ENCODE results near the gene BBS12. TPM values are rescaled to one million over a fixed set of nuclear protein-coding genes. Genes with fewer than 3 reads are reported as not detected.
A peak's percentile ranks its signal among the peaks of the same experiment; 100 is the strongest.

The BBS12 gene
- total and polyA plus RNA-seq, 4 donors = 1.6 to 6.7 (median 3.1) TPM

DNA sequence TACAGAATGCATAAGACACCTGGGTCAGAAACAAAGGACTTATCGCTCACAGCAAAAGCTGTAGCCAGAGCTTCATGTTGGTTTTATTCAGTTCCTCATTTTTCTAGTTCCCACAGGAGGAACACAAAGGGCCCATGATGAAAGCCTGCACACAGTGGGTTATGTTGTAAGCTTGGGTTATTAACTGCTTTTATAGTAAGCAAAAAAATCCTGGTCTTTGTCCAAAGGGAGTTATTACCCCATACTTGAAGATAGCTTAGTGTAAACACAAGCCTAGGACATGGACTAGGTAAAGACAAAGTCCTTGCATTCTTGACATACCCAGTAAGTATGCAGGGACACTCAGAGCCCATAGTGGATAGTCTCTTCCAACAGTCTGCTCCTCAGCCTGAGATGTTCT lies 11.7 kb downstream of the BBS12 start:
- ATAC-seq (ENCODE audit: insufficient read depth, low FRiP score) (peak; percentile 38), DNase-seq (peak in 1 of 3 donors; percentile 13)
- no peak for TF ChIP-seq CTCF (IDR thresholded peaks at IDR 0.05; ENCODE audit: control extremely low read depth, extremely low read depth)
- no peaks in the 10 kb centered on the region for H3K27me3 ChIP-seq (ENCODE audit: control insufficient read depth in 3 of 3, insufficient read depth in 3 of 3, low read length in 2 of 3)
- H3K9ac ChIP-seq (ENCODE audit: insufficient read depth in 1 of 2, low read length in 2 of 2) = no peak overlapping the region
- peaks cover 5 to 23% (median 8%) of the 10 kb centered on the region in 4 donors for H3K36me3 ChIP-seq (ENCODE audit: control insufficient read depth in 4 of 4, insufficient read depth in 4 of 4, low read length in 4 of 4)
- no peaks in the 10 kb centered on the region for H3K9me3 ChIP-seq (ENCODE audit: control insufficient read depth in 4 of 4, insufficient read depth in 3 of 4, low read length in 3 of 4)
- no peaks in the 10 kb centered on the region for H3K4me1 ChIP-seq (ENCODE audit: control insufficient read depth in 5 of 5, insufficient read depth in 5 of 5, low read length in 5 of 5)
- 17 to 68% methylated on average over 1 of the region's 1 CpG for WGBS, 2 donors
- no peak overlapping the region for H3K27ac ChIP-seq (ENCODE audit: low read depth in 1 of 2, low read length in 1 of 2)
- no peak overlapping the region for H3K4me3 ChIP-seq

DNA sequence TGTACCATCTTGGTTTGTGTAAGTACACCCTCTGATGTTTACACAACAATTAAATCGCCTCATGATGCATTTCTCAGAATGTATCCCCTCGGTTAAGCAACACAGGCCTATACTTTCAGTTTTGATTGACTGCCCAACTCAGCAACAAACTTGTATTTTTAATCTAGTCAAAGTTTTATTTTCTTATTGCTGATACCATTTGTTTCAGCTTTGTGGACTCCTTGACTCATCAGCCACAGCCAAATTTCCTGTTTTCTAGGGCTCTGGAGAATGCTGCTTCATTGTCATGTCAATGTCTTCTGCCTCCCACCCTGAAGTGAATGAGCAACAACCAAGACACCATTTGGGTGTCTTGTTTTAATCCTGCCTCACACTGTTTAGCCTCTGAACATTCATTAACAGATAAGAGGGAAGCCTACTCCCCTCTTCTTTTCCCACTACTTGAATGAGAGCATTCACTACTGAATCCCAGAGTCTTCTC lies 14.0 kb downstream of the BBS12 start:
- Histone ChIP-seq H3K27ac (ENCODE audit: low read depth in 1 of 2, low read length in 1 of 2) (no peak overlapping the region), H3K4me3 (no peak overlapping the region), H3K9ac (ENCODE audit: insufficient read depth in 1 of 2, low read length in 2 of 2) (no peak overlapping the region), H3K9me3 (ENCODE audit: control insufficient read depth in 4 of 4, insufficient read depth in 3 of 4, low read length in 3 of 4) (no peaks in the 10 kb centered on the region), H3K36me3 (ENCODE audit: control insufficient read depth in 4 of 4, insufficient read depth in 4 of 4, low read length in 4 of 4) (peaks cover 5 to 22% (median 8%) of the 10 kb centered on the region in 4 donors), H3K4me1 (ENCODE audit: control insufficient read depth in 5 of 5, insufficient read depth in 5 of 5, low read length in 5 of 5) (no peaks in the 10 kb centered on the region), H3K27me3 (ENCODE audit: control insufficient read depth in 3 of 3, insufficient read depth in 3 of 3, low read length in 2 of 3) (no peaks in the 10 kb centered on the region)
- 72 to 77% methylated on average over 2 of the region's 2 CpGs for WGBS, 2 donors
- no peak for TF ChIP-seq CTCF (IDR thresholded peaks at IDR 0.05; ENCODE audit: control extremely low read depth, extremely low read depth)
- DNase-seq = no peak
- ATAC-seq (ENCODE audit: insufficient read depth, low FRiP score) = no peak

- Histone ChIP-seq H3K36me3 (ENCODE audit: control insufficient read depth in 4 of 4, insufficient read depth in 4 of 4, low read length in 4 of 4) (peaks cover 5 to 17% (median 5%) of the 10 kb centered on the region in 4 donors), H3K27ac (ENCODE audit: low read depth in 1 of 2, low read length in 1 of 2) (no peak overlapping the region), H3K27me3 (ENCODE audit: control insufficient read depth in 3 of 3, insufficient read depth in 3 of 3, low read length in 2 of 3) (no peaks in the 10 kb centered on the region), H3K4me1 (ENCODE audit: control insufficient read depth in 5 of 5, insufficient read depth in 5 of 5, low read length in 5 of 5) (no peaks in the 10 kb centered on the region), H3K4me3 (no peak overlapping the region), H3K9me3 (ENCODE audit: control insufficient read depth in 4 of 4, insufficient read depth in 3 of 4, low read length in 3 of 4) (no peaks in the 10 kb centered on the region), H3K9ac (ENCODE audit: insufficient read depth in 1 of 2, low read length in 2 of 2) (no peak overlapping the region)
- TF ChIP-seq CTCF (IDR thresholded peaks at IDR 0.05; ENCODE audit: control extremely low read depth, extremely low read depth) = no peak
- WGBS, 2 donors = 46 to 96% methylated on average over 1 of the region's 1 CpG
- DNase-seq (no peak), ATAC-seq (ENCODE audit: insufficient read depth, low FRiP score) (no peak)
Observed at GRCh38 chr4:122747068-122747467, 14.6 kb downstream of the BBS12 start.

DNA sequence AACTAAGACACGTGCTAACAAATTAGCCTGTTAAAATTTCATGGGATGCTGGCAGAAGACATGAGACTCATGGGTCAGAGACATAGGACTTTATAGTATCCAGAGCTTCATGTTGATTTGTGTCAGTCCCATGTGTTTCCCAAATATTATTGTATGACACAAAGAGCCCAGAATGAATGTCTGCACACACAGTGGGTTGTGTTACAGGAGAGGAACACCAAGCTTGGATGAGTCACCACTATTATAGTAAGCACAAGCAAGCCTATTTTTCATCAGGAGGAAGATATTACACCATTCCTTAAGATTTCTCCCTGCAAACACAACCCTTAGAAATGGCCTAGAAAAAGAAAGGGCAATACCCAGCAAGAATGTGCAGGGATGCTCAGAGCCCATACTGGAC lies 15.4 kb downstream of the BBS12 start:
- Histone ChIP-seq H3K27me3 (ENCODE audit: control insufficient read depth in 3 of 3, insufficient read depth in 3 of 3, low read length in 2 of 3) (no peaks in the 10 kb centered on the region), H3K4me1 (ENCODE audit: control insufficient read depth in 5 of 5, insufficient read depth in 5 of 5, low read length in 5 of 5) (no peaks in the 10 kb centered on the region), H3K9ac (ENCODE audit: insufficient read depth in 1 of 2, low read length in 2 of 2) (no peak overlapping the region), H3K27ac (ENCODE audit: low read depth in 1 of 2, low read length in 1 of 2) (no peak overlapping the region), H3K36me3 (ENCODE audit: control insufficient read depth in 4 of 4, insufficient read depth in 4 of 4, low read length in 4 of 4) (peaks cover 0 to 9% (median 2%) of the 10 kb centered on the region in 4 donors), H3K9me3 (ENCODE audit: control insufficient read depth in 4 of 4, insufficient read depth in 3 of 4, low read length in 3 of 4) (no peaks in the 10 kb centered on the region), H3K4me3 (no peak overlapping the region)
- no peak for ATAC-seq (ENCODE audit: insufficient read depth, low FRiP score)
- no peak for DNase-seq
- TF ChIP-seq CTCF (IDR thresholded peaks at IDR 0.05; ENCODE audit: control extremely low read depth, extremely low read depth) = no peak
- WGBS, 2 donors = 96 to 97% methylated on average over 1 of the region's 1 CpG
